OCI-LY3 (cell line): ENCODE measurements around the gene BICD1.
"Not testable (repeated sequence)": the region's sequence is repeated elsewhere in the genome, so short reads cannot be mapped to it uniquely, and the experiment has no call there.

ENCODE experiments used
- CTCF ChIP-seq: fragments of 200-600, 300-600 bp; sonication (generic); IDR thresholded peaks from 2 replicates; pipeline ENCODE4 v1.5.1; 2014; ENCODE audit warnings: antibody characterized with exemption, low read length, low read depth
- EZH2phosphoT487 ChIP-seq: fragments of 200-600 bp; shearing (Covaris generic); IDR thresholded peaks from 2 replicates; pipeline ENCODE4 v1.6.1; 2018; ENCODE audit warnings: antibody characterized with exemption, mixed run types, low read depth

- not testable (repeated sequence) for TF ChIP-seq CTCF, EZH2phosphoT487
Measured at GRCh38 chr12:32275520-32275919, 168.9 kb downstream of the BICD1 start.
